ENCODE data around the gene ZNF343.
"Not testable (repeated sequence)": the region's sequence is repeated elsewhere in the genome, so short reads cannot be mapped to it uniquely, and the experiment has no call there.

GRCh38 chr20:2506426-2506825 lies 2.3 kb downstream of the ZNF343 start:
- TF ChIP-seq PRDM15 (CRISPR knock-in tag; IDR thresholded peaks at IDR 0.05); CTCF (IDR thresholded peaks at IDR 0.05 in 2 of 3, conservative IDR thresholded peaks at IDR 0.05 in 1 of 3; ENCODE audit: control insufficient read depth in 2 of 3, extremely low read depth in 1 of 3, insufficient read depth in 1 of 3, low read depth in 3 of 3, low read length in 3 of 3); POLR2A (IDR thresholded peaks at IDR 0.05; ENCODE audit: low read depth, low read length); ZBTB11 (CRISPR knock-in tag; IDR thresholded peaks at IDR 0.05); RELA (IDR thresholded peaks at IDR 0.05; ENCODE audit: borderline replicate concordance, partially characterized antibody); NBN (IDR thresholded peaks at IDR 0.05); MAX (IDR thresholded peaks at IDR 0.05; ENCODE audit: low read depth, low read length); FOXM1 (IDR thresholded peaks at IDR 0.05; ENCODE audit: low read depth, low read length); ZNF217 (IDR thresholded peaks at IDR 0.05); JUND (IDR thresholded peaks at IDR 0.05; ENCODE audit: low read depth, low read length); POLR2AphosphoS2 (IDR thresholded peaks at IDR 0.05; ENCODE audit: low read depth, low read length): not testable (repeated sequence)
- TF ChIP-seq, protein P1, sequence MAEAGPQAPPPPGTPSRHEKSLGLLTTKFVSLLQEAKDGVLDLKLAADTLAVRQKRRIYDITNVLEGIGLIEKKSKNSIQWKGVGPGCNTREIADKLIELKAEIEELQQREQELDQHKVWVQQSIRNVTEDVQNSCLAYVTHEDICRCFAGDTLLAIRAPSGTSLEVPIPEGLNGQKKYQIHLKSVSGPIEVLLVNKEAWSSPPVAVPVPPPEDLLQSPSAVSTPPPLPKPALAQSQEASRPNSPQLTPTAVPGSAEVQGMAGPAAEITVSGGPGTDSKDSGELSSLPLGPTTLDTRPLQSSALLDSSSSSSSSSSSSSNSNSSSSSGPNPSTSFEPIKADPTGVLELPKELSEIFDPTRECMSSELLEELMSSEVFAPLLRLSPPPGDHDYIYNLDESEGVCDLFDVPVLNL (IDR thresholded peaks at IDR 0.05; ENCODE audit: low read depth, low read length): not testable (repeated sequence)
- TF ChIP-seq, protein P2, sequence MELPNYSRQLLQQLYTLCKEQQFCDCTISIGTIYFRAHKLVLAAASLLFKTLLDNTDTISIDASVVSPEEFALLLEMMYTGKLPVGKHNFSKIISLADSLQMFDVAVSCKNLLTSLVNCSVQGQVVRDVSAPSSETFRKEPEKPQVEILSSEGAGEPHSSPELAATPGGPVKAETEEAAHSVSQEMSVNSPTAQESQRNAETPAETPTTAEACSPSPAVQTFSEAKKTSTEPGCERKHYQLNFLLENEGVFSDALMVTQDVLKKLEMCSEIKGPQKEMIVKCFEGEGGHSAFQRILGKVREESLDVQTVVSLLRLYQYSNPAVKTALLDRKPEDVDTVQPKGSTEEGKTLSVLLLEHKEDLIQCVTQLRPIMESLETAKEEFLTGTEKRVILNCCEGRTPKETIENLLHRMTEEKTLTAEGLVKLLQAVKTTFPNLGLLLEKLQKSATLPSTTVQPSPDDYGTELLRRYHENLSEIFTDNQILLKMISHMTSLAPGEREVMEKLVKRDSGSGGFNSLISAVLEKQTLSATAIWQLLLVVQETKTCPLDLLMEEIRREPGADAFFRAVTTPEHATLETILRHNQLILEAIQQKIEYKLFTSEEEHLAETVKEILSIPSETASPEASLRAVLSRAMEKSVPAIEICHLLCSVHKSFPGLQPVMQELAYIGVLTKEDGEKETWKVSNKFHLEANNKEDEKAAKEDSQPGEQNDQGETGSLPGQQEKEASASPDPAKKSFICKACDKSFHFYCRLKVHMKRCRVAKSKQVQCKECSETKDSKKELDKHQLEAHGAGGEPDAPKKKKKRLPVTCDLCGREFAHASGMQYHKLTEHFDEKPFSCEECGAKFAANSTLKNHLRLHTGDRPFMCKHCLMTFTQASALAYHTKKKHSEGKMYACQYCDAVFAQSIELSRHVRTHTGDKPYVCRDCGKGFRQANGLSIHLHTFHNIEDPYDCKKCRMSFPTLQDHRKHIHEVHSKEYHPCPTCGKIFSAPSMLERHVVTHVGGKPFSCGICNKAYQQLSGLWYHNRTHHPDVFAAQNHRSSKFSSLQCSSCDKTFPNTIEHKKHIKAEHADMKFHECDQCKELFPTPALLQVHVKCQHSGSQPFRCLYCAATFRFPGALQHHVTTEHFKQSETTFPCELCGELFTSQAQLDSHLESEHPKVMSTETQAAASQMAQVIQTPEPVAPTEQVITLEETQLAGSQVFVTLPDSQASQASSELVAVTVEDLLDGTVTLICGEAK (IDR thresholded peaks at IDR 0.05; ENCODE audit: borderline replicate concordance): not testable (repeated sequence)
